ENCODE data around the gene PCDHGB7.

DNA sequence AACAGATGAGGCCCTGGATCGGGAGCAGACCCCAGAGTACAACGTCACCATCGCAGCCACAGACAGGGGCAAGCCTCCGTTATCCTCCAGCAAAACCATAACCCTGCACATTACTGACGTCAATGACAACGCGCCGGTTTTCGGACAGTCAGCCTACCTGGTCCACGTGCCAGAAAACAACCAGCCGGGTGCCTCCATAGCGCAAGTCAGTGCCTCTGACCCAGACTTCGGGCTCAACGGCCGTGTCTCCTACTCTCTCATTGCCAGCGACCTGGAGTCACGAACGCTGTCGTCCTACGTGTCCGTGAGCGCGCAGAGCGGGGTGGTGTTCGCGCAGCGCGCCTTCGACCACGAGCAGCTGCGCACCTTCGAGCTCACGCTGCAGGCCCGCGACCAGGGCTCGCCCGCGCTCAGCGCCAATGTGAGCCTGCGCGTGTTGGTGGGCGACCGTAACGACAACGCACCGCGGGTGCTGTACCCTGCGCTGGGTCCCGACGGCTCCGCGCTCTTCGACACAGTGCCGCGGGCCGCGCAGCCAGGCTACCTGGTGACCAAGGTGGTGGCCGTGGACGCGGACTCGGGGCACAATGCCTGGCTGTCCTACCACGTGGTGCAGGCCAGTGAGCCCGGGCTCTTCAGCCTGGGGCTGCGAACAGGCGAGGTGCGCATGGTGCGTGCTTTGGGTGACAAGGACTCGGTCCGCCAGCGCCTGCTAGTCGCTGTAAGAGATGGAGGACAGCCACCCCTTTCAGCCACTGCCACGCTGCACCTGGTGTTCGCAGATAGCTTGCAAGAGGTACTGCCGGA lies 1.8 kb downstream of the PCDHGB7 start:
- TF ChIP-seq SP1 (IDR thresholded peaks at IDR 0.05; ENCODE audit: low read depth) (no peak), EZH2 (IDR thresholded peaks at IDR 0.05) (no peak), YY1 (IDR thresholded peaks at IDR 0.05; ENCODE audit: extremely low read depth, insufficient replicate concordance, low read depth, low read length) (no peak), SIN3A (IDR thresholded peaks at IDR 0.05; ENCODE audit: low read depth) (no peak)
- TF ChIP-seq, protein P1, sequence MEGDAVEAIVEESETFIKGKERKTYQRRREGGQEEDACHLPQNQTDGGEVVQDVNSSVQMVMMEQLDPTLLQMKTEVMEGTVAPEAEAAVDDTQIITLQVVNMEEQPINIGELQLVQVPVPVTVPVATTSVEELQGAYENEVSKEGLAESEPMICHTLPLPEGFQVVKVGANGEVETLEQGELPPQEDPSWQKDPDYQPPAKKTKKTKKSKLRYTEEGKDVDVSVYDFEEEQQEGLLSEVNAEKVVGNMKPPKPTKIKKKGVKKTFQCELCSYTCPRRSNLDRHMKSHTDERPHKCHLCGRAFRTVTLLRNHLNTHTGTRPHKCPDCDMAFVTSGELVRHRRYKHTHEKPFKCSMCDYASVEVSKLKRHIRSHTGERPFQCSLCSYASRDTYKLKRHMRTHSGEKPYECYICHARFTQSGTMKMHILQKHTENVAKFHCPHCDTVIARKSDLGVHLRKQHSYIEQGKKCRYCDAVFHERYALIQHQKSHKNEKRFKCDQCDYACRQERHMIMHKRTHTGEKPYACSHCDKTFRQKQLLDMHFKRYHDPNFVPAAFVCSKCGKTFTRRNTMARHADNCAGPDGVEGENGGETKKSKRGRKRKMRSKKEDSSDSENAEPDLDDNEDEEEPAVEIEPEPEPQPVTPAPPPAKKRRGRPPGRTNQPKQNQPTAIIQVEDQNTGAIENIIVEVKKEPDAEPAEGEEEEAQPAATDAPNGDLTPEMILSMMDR (IDR thresholded peaks at IDR 0.05 in 2 of 3, conservative IDR thresholded peaks at IDR 0.05 in 1 of 3; ENCODE audit: borderline replicate concordance in 1 of 3, insufficient read depth in 1 of 3, low read depth in 2 of 3, low read length in 2 of 3) = no peak
